ENCODE measurements around the gene MYPN. TPM values are rescaled to one million over a fixed set of nuclear protein-coding genes. Genes with fewer than 3 reads are reported as not detected.
"Not testable (repeated sequence)": the region's sequence is repeated elsewhere in the genome, so short reads cannot be mapped to it uniquely, and the experiment has no call there.

The MYPN gene
- total RNA-seq, 1 donor from 2014 or later: not detected

DNA sequence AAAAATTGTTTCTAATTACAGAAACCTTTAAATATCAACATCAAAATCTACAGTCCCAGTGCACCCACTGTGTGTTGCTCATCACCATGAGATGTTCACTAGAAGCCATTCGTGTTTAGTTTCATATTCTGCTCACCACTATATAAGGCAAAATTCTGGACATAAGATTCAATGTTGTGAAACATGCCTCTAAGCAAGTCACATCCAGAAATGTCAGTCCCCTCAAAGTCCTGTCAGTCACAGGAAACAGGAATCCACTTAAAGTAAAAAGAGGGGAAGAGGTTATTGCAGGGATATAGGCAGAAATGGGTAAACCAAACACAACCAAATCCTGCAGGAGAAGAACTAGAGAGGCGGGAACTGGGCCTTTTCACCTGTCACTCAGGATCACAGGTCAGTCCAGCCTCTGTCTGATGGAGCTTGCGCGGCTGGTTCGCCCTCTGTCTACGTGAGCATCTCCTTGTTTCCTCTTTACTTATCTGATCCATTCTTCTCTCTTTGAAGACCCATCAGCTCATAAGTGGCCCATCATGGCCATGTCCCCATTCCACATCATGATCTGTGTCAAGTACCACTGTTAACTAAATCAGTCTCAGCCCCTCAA is 58.4 kb downstream of the MYPN start:
- DNase-seq (ENCODE audit: low spot score): no peak

DNA sequence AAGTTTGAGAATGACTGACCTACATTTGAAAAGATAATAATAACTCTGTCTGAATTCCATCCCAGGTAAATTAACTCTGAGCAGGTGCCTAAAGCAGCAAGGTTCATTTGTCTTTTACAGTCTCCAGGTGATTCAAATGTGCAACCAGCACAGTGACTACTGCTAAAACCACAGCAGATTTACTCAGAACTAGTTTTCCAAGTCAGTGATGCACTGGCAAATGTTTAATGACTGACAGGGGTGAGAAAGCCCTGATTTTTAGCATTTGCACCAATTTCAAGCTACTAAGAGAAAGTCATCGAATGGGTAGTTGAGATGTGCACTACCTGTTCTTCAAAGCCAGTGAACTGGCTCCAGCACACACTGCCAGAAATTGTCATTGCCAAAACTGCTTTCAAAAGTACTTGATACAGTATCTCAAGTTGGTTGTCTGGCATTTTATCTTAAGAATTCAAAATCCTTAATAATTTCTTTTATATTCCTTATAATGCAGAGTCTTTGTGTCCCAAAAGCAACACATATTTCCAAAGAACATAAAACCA is 62.3 kb downstream of the MYPN start:
- DNase-seq (ENCODE audit: low spot score): no peak

DNA sequence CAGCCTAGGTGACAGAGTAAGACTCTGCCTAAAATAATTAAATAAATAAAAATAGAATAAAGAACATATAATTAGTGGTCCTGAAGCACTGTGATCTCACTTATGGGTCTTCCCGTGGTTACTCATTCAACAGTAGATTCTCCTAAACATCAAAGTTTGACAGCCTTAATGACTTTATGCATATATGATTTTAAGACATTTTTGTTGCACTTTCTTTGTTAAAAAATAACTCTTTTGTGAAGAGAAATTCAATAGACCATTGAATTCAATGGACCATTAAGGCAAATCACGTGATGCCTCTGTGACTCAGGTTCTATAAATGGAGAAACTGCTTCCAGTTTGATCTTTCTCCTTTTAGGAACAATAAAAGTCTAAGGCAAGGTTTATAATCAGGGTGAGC is 63.0 kb downstream of the MYPN start:
- no peak for DNase-seq (ENCODE audit: low spot score)

DNA sequence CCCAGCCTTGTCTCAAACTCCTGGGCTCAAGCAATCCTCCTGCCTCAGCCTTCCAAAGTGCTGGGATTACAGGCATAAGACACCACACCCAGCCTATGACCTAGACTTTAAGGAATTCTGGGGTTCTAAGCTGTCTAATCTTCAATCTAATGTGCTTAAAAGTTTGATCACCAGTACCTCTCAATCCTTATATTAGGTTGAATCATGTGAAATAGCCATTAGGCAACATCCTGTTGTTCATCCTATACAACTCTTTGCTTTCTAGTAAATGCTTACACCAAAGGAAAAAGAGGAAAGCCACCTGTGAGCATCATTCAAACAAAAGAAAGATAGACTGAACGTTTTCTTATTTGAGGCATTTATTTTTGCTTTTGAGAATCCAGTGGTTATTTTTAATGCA is 66.7 kb downstream of the MYPN start:
- no peak for DNase-seq (ENCODE audit: low spot score)

DNA sequence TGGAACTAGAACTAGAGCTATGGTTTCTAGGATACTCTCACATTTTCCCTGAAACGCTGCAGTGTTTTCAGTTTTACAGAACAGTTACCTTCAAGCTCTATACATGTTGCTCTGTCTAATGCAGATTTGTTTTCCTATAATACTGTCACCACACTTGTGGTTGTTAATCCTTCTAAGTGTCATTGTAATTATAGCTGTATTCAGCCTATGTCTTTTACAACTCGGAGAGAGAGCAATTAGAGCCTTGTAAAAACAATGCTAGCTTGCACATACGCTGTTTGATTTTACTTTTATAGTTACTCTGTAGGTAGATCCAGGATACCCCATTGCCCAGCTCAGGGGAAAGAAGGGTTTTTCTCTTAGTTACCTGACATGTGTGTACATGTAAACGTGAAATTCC is 67.5 kb downstream of the MYPN start:
- DNase-seq (ENCODE audit: low spot score): no peak

DNA sequence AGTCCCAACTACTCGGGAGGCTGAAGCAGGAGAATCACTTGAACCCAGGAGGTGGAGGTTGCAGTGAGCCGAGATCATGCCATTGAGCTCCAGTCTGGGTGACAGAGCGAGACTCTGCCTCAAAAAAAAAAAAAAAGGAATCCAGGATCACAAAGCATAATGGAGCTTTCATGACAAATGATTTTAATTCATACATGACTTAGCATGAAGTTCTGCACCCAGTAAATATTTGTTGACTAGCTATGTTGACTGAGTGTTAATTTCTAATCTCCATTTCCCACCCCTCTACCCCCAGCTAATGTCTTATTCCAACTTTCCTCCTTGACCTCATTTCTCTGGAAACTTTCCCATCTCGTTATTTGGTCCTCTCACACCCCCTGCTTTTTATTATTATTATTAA is 69.3 kb downstream of the MYPN start:
- no peak for DNase-seq (ENCODE audit: low spot score)

DNA sequence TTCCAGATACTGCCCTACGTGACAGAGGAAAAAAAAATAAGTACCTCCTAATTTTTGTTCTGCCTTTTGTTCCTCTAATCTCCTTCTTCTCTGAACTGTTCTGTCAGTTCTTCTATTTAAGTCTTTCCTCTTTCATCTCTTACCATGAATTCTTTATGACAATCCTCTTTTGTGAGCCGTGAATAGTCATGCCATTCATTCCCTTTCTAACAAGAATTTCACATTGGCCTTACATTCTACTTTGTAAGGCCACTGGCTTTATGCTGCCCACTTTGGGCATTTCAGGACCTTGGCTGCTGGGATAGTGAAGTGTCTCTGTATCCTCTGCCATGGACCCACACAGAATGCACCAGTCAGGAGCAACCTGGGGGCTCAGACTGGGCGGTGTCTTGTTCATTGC is 69.7 kb downstream of the MYPN start:
- DNase-seq (ENCODE audit: low spot score): no peak

DNA sequence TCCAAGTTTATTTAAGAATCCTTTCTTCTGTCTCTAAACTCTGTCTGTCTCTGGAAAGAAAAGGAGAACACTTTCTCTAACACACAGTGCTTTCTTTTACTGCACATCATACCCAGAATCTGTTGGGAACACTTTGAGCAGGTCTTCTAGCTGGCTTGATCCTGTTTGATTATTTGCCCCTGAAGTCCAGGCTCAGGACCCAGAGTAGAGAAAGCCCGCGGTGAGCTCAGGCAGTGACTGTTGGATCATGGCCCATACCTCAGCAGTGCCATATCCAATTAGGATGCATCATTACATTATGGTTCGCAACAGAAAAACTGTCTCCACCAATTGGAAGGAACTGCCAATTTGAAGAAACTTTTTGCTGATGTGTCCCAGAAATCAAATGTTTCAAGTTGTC is 71.2 kb downstream of the MYPN start:
- DNase-seq (ENCODE audit: low spot score): no peak

DNA sequence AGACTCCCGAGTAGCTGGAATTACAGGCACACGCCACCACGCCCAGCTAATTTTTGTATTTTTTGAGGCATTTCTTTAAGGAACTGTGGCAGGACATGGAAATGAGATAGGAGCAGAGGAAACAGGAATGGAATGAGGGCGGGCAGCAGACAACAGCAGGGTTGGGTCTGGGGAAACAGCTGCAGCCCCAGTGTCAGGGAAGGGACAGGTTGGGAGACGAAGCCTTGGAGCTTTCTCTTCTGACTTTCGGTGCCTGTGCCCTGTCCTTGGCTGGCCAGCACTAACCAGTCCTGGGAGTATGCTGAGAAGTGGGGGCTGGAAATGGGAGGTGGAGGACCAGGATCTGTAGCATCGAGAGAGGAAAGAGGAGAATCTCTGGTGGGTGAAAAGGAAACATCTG is 75.3 kb downstream of the MYPN start:
- DNase-seq (ENCODE audit: low spot score): no peak

DNA sequence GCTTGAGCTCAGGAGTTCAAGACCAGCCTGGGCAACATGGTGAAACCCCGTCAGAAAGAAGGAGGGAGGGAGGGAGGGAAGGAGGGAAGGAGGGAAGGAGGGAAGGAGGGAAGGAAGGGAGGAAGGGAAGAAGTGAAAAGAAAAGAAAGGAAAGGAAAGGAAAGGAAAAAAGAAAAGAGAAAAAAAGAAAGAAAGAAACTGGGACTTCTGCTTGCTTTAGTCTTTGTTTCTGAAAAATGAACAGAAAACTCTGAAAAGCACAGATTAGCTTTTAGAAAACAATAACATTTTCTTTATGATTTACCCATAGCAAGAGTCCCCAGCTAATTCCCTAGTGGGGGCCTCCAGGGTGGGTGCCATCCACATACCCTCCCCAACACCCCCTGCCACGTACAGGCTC is 75.8 kb downstream of the MYPN start:
- DNase-seq (ENCODE audit: low spot score): no peak

DNA sequence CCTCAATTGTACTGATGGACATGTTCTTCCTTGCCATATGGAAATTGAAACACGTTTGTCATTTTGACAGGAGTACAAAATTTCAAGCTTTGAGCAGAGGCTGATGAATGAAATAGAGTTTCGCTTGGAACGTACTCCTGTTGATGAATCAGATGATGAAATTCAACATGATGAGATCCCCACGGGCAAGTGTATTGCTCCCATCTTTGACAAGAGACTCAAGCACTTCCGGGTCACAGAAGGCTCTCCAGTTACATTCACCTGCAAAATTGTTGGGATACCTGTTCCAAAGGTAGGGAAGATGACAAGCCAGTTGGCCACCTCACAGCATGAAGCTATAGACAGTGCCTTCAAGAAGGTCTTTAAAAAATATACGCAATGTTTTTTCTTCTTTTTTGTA is 79.5 kb downstream of the MYPN start:
- no peak for DNase-seq (ENCODE audit: low spot score)

DNA sequence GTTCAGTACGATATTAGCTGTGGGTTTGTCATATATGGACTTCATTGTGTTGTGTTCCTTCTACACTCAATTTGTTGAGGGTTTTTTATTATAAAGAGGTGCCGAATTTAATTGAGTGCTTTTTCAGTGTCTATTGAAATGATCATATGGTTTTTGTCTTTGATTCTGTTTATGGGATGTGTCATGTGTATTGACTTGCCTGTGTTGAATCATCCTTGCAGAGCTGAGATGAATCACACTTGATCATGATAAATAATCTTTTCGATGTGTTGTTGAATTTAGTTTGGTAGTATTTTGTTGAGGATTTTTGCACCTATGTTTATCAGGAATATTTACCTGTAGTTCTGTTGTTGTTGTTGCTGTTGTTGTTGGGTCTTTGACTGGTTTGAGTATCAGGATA is 82.8 kb downstream of the MYPN start:
- DNase-seq (ENCODE audit: low spot score): no peak

DNA sequence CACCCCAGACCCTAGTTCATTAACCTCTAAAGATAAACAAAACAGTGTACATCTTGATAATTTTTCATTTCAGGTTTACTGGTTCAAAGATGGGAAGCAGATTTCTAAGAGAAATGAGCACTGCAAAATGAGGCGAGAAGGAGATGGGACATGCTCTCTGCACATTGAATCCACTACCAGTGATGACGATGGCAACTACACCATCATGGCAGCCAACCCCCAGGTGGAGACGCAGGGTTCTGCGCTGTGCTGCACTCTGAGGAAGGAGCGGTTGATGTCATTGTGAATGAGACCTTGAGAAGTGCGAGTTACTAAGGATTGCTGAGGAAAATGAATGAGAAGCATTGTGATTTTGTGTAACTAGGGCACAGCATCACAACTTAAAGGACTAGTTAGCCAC is 85.0 kb downstream of the MYPN start:
- no peak for DNase-seq (ENCODE audit: low spot score)

DNA sequence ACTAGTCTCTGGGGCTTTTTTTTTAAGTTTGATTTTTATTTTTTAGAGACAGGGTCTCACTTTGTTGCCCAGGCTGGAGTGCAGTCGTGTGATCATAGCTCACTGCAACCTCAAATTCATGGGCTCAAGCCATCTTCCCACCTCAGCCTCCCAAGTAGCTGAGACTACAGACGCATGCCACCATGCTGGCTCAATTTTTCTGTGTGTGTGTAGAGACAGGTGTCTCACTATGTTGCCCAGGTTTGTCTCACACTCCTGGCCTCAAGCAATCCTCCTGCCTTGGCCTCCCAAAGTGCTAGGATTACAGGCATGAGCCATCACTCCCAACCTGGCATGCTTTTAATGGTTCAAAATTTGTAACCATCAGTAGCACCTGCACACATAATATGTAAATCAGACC is 86.5 kb downstream of the MYPN start:
- not testable (repeated sequence) for DNase-seq (ENCODE audit: low spot score)

DNA sequence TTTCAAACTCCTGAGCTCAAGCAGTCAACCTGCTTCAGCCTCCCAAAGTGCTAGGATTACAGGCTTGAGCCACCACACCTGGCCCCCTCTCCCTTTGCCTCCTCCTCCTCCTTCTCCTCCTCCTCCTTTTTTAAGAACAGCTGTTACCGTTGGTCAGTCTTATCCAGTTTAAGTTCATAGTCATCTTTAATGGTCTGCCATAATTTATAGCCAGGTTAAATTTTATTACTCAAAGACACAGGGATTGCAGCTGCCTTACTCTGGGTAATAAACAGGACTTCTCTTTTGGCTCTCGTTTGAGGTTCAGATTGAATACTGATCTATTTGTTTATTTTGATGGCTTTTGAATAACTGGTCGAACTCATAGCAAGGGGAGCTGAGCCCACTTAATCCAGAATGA is 87.4 kb downstream of the MYPN start:
- DNase-seq (ENCODE audit: low spot score): no peak

DNA sequence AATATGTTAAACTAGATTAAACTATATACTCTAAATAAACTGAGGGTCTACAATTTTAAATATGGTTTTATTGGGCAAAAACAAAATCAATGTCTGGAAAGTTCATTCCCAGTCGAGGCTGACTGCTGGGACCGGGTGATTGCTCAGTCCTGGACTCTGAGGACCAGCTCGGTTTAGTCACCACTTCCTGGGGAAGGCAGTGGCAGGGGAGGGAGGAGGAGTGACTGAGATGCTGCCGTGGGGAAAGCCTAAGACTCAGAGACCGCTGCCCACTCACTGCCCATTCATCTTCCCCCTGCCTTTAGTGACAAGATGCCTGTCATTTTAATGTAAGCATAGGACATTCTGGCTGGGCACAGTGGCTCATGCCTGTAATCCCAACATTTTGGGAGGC is 93.7 kb downstream of the MYPN start:
- no peak for DNase-seq (ENCODE audit: low spot score)

DNA sequence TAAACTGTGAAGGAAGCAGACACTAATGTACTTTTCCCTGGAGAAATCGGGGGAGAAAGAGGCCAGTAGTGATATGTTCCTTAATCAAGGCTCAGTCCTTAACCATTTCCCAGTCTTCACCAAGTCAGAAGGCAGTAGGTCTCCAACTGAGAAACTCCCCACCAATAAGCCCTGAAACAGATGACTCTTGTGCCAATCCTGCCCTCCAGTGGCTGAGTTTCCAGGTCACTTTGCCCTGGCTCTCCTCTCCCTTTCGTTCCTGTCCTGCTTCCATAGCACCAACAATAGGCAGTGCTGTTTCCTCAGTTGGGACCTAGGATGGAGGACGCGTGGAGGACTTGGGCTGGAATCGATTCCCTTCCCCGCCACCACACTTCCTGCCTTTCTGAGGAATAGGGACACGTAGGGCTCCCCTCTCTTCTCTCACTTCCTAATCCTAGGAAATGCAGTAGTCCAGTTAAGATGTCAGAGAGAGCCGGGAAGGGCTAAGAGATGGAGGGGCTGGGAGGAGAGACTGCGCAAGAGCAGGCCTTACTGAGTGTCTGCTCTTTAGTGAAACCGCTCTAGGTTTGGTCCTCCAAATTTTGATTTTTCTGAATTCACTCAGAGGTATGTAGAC is 99.2 kb downstream of the MYPN start:
- DNase-seq (ENCODE audit: low spot score): peak; percentile 45

DNA sequence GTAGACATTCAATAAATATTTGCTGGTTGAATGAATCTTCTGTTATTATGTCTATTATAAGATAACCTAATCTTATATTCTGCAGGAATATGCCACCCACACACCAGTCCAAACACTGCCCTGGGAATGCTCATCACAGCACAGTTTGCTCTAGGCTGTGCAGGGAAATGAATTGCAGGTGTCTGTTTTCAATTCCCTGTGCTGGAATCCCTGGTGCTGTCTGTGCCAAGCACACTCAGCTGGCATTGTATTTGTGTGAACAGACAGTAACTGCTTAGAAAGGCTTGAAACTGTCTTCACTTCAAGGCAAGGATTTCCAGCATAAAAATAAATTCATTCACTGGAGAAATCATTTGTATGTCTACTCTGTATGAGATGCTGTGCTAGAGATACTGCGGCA is 102.4 kb downstream of the MYPN start:
- no peak for DNase-seq (ENCODE audit: low spot score)

DNA sequence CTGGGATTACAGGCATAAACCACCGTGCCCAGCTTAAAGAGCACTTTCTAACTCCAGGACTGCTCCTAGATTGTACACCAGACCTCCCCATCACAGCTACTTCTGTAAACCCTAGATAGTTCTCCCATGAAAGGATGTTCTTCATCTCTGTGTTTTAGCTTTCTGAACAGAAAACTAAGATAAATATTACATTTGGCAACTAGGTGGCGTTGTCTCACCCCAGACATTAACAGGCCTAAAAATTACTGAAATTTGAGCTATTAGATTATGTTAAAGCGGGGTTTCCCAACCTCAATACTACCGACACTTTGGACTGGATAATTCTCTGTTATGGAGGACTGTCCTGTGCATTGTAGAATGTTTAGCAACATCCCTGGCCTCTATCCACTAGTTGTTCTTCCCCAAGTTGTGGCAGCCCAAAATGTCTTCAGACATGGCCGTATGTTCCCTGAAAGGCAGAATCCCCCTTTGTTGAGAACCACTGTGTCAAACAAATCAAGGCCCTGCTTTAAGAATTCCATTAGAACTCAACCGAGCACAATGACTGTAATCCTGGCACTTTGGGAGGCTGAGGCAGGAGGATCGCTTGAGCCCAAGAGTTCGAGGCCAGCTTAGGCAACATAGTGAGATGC is 103.5 kb downstream of the MYPN start:
- DNase-seq (ENCODE audit: low spot score): no peak

DNA sequence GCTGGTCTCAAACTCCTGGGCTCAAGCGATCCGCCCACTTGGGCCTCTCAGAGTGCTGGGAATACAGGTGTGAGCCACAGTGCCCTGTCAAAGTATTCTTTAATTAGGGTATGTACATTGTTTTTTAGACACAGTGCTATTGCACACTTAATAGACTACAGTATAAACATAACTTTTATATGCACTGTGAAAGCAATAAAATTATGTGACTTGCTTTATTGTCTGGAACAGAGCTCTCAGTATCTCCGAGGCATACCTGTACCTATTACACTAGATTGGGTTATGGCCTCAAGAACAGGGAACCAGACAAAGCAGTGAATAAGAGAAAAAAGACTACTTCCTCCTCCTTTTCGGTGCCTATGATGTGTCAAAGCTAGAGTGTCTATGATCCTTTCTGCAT is 109.5 kb downstream of the MYPN start:
- no peak for DNase-seq (ENCODE audit: low spot score)

DNA sequence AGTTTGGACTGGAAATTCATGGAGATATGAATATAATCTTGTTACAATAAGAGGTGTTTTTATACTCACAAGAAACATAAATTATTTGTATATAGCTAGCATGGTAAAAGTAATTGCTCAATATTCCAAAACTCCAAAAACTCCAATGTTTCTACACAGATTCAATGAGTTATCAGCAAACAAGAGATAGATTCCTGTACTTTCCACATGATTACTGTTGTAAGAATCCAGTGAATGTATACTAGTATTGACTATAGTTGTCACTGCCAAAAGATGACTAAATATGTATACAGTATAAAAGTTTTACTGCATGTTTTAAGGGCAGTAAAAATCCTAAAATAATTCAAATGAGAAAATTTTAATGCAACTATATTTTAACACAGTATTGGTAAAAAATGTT is 111.9 kb downstream of the MYPN start:
- no peak for DNase-seq (ENCODE audit: low spot score)

DNA sequence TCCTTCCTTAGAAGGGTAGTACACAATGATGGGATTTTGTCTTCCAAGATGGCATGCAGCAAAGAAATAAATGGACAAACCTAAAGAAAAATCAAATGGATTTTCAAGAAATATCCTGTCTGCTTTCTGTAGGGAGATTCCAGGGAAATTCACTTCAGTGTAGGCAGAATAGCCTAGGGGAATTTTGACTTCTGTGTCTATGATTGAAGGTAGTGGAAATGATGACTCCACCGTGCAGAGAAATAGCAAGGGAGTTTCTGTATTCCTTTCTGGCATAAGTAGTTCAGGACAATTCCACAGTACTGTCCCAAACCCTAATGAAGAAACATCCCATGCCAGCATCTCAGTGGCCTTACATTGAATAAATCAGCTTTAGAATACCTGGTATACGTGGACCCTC is 113.1 kb downstream of the MYPN start:
- DNase-seq (ENCODE audit: low spot score): no peak

DNA sequence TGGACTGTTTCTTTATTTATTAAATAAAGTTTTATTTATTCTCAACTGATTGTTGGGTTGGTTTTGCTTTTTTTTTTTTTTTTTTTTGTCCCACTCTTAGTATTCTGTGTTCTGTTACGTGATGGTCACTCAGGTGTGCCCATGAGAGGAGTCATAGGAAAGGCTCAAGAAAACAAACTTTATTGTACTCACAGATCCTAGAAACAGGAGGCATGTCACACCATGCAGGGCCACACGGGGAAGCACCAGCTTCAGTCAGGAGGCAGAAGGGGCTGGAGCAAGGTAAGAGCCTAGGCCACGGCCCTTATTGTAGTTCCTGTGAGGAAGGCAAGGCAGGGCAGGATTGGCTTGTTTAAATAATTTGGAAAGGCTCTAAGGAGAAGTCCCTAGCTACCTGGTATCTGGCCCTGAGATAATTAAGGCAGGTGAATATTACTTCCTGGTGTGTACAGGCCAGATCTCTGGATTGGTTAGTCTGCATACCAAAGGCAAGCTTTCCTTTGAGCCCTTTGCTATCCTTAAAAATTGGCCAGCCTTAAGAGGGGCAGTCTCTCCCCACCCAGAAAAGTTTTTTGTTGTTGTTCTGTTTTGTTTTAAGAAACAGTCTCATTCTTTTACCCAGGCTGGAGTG is 114.4 kb downstream of the MYPN start:
- no peak for DNase-seq (ENCODE audit: low spot score)

Measured in mucosa of gallbladder (tissue), 1 donor.